ENCODE data around the gene UXS1. TPM values are rescaled to one million over a fixed set of nuclear protein-coding genes. Genes with fewer than 3 reads are reported as not detected.

Gene UXS1
- total and polyA plus RNA-seq, 9 of the 15 experiments (the other 6 are each of a cell fraction or from before 2014, with no cell fraction given) = 5.8 to 25.8 (median 15.0) TPM

DNA sequence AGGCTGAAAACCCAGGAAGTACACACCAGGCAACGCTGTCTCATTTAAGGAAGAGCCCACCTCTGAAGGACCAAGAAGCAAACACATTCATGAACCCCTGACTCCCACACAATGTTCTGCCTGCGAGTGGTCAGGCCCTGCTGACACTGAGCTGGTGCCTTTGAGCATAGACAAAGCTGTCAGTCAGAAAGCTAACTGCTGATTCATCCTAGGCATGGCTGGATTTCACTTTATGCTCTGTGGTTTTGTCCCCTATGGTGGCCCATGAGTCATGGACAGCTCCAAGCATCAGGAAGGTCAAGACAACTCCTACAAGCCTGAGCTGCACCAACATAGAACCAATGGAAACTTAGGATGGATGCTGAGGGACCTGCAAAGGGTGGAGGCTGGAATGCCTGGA, 78.9 kb downstream of the UXS1 start (continued):
- peak; percentile 79 for TF ChIP-seq ZNF407 (IDR thresholded peaks at IDR 0.05; ENCODE audit: low read depth)
- no peak for TF ChIP-seq ATF1 (CRISPR knock-in tag; IDR thresholded peaks at IDR 0.05)
- TF ChIP-seq ATF1 (tag; IDR thresholded peaks at IDR 0.05) = peak; percentile 41
- no peak for TF ChIP-seq ZNF253 (CRISPR knock-in tag; conservative IDR thresholded peaks at IDR 0.05)
- 0 out of 2 replicates have a peak, but pooled peaks have one; percentile 27 for TF ChIP-seq SPI1 (IDR thresholded peaks at IDR 0.05; ENCODE audit: borderline replicate concordance, low read depth, low read length)
- TF ChIP-seq TSC22D4 (tag; IDR thresholded peaks at IDR 0.05) = no peak
- TF ChIP-seq FOSL1 (tag; conservative IDR thresholded peaks at IDR 0.05) = peak; percentile 97
- TF ChIP-seq ZNF184 (CRISPR knock-in tag; IDR thresholded peaks at IDR 0.05) = no peak
- TF ChIP-seq, protein P1, sequence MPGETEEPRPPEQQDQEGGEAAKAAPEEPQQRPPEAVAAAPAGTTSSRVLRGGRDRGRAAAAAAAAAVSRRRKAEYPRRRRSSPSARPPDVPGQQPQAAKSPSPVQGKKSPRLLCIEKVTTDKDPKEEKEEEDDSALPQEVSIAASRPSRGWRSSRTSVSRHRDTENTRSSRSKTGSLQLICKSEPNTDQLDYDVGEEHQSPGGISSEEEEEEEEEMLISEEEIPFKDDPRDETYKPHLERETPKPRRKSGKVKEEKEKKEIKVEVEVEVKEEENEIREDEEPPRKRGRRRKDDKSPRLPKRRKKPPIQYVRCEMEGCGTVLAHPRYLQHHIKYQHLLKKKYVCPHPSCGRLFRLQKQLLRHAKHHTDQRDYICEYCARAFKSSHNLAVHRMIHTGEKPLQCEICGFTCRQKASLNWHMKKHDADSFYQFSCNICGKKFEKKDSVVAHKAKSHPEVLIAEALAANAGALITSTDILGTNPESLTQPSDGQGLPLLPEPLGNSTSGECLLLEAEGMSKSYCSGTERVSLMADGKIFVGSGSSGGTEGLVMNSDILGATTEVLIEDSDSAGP (CRISPR knock-in tag; IDR thresholded peaks at IDR 0.05) = no peak
- TF ChIP-seq TBL1XR1 (IDR thresholded peaks at IDR 0.05; ENCODE audit: low read length in 2 of 2) = peak in 1 of 2 experiments; percentile 27; a peak in 1 of 4 replicates
- no peak for TF ChIP-seq CBX1 (IDR thresholded peaks at IDR 0.05; ENCODE audit: low read depth)
- TF ChIP-seq SRSF7 (optimal IDR thresholded peaks at IDR 0.05; ENCODE audit: low read depth, low read length) = no peak
- no peak for TF ChIP-seq ZNF282 (CRISPR knock-in tag; IDR thresholded peaks at IDR 0.05)
- TF ChIP-seq BACH1 (tag; IDR thresholded peaks at IDR 0.05) = peak; percentile 92
- 0 out of 2 replicates have a peak, but pooled peaks have one; percentile 3 for TF ChIP-seq ZNF12 (CRISPR knock-in tag; IDR thresholded peaks at IDR 0.05)
- peak; percentile 61 for TF ChIP-seq NFE2L1 (tag; IDR thresholded peaks at IDR 0.05; ENCODE audit: borderline replicate concordance, low read depth)
- no peak for TF ChIP-seq HMGN3 (IDR thresholded peaks at IDR 0.05; ENCODE audit: borderline replicate concordance, extremely low read depth, insufficient read length, low read depth, low read length)
- TF ChIP-seq RBM17 (IDR thresholded peaks at IDR 0.05; ENCODE audit: borderline replicate concordance, low read depth, low read length) = no peak
- no peak for TF ChIP-seq ZNF354B (CRISPR knock-in tag; IDR thresholded peaks at IDR 0.05)
- no peak for TF ChIP-seq HDAC8 (tag; IDR thresholded peaks at IDR 0.05)

Measured in K562 (cell line).